HG03460 (cell line): ENCODE data around the gene GDPD1.
"Not testable (repeated sequence)": the region's sequence is repeated elsewhere in the genome, so short reads cannot be mapped to it uniquely, and the experiment has no call there.

Experiments
- ATAC-seq: cut with Tn5 transposase; IDR thresholded peaks from one replicate; pipeline ENCODE4 v1.9.1; 2021; ENCODE audit not compliant: unreplicated experiment

The GDPD1 gene

GRCh38 chr17:59311521-59311920 is 91.2 kb downstream of the GDPD1 start:
- not testable (repeated sequence) for ATAC-seq

GRCh38 chr17:59315866-59316265 is 95.6 kb downstream of the GDPD1 start:
- ATAC-seq: no peak
